Glomerular visceral epithelial cell (primary cell): ENCODE data around the gene SMIM44.
"Not testable (repeated sequence)": the region's sequence is repeated elsewhere in the genome, so short reads cannot be mapped to it uniquely, and the experiment has no call there.

Source experiments
- DNase-seq: peaks from one replicate; pipeline ENCODE4 v3.0.0-alpha.2; 2016; ENCODE audit errors: extremely low spot score

SMIM44 gene

DNA sequence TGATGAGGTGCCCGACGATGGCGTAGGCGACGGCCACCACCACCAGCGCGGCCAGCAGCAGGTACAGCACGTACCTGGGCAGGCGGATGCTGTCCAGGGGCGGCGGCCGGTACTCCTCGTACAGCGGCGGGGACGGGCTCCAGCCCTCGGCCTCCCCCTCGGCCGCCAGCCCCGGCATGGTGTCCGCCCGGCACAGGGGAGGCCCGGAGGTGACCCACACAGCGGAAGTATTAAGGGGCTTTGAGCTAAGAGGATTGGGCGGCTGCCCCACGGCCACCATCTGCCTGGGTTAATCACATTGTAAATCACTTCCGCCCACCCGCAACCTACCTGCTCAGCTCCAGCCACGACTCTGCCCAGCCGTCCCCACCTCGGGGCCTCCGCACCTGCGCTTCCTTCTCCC lies at the start of gene SMIM44:
Gene SMIM44, minus strand, starts transcription at position 216 of the 403 bp plus-strand sequence. Its CDS starts 38 bp downstream, at position 178.
- DNase-seq = no peak

GRCh38 chr19:3533033-3533432 lies 49.8 kb upstream of the SMIM44 start:
- DNase-seq = no peak

DNA sequence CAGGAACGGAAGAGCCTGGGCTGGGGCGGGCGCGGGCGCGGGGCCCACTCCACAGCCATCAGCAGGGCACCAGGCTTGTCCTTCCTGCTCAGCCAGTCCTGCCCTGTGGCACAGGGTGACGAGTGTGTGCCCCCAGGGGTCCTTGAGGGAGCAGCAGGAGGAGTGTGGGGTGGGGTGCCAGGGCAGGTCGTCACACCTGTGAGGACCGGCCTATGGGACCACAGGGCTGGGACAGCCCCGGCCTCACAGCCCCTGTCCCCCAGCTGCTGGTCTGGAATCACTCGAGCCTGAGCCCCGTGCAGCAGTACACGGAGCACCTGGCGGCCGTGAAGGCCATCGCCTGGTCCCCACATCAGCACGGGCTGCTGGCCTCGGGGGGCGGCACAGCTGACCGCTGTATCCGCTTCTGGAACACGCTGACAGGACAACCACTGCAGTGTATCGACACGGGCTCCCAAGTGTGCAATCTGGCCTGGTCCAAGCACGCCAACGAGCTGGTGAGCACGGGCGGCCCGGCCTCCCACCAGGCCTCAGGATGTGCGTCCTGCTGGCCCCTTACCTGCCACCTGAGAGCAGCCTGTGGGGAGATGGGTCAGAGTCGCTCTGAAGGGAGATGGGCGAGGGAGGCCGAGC lies 49.0 kb upstream of the SMIM44 start:
- DNase-seq = no peak

- DNase-seq = no peak
Measured at GRCh38 chr19:3531716-3532115, 48.5 kb upstream of the SMIM44 start.

DNA sequence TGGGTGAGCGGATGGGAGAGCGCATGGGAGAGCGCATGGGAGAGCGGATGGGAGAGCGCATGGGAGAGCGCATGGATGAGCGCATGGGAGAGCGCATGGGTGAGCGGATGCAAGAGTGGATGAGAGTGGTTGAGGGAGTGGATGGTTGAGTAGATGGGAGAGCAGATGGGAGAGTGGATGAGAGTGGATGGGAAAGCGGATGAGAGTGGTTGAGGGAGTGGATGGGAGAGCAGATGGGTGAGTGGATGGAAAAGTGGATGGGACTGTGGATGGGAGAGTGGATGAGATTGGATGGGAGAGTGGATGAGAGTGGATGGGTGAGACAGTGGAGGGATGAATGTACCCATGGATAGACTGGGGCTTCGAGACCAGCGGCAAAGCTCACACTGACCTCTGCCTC lies 47.1 kb upstream of the SMIM44 start:
- no peak for DNase-seq

DNA sequence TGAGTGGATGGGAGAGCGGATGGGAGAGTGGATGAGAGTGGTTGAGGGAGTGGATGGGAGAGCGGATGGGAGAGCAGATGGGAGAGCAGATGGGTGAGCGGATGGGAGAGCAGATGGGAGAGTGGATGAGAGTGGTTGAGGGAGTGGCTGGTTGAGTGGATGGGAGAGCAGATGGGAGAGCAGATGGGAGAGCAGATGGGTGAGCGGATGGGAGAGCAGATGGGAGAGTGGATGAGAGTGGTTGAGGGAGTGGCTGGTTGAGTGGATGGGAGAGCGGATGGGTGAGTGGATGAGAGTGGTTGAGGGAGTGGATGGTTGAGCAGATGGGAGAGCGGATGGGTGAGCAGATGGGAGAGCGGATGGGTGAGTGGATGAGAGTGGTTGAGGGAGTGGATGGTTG lies 46.1 kb upstream of the SMIM44 start:
- DNase-seq = not testable (repeated sequence)

DNA sequence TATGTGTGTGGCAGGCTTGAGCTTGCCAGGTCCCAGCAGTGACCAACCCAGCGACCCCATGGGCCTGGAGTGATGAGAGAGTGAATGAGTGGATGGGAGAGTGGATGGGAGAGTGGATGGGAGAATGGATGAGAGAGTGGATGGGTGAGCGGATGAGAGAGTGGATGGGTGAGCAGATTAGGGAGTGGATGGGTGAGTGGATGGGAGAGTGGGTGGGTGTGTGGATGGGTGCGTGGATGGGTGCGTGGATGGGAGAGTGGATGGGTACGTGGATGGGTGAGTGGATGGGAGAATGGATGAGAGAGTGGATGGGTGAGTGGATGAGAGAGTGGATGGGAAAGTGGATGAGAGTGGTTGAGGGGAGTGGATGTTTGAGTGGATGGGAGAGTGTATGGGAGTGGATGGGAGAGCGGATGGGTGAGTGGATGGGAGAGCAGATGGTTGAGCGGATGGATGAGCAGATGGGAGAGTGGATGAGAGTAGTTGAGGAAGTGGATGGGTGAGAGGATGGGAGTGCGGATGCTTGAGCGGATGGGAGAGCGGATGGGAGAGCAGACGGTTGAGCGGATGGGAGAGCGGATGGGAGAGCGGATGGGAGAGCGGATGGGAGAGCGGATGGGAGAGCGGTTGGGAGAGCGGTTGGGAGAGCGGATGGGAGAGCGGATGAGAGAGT lies 45.4 kb upstream of the SMIM44 start:
- DNase-seq = no peak

DNA sequence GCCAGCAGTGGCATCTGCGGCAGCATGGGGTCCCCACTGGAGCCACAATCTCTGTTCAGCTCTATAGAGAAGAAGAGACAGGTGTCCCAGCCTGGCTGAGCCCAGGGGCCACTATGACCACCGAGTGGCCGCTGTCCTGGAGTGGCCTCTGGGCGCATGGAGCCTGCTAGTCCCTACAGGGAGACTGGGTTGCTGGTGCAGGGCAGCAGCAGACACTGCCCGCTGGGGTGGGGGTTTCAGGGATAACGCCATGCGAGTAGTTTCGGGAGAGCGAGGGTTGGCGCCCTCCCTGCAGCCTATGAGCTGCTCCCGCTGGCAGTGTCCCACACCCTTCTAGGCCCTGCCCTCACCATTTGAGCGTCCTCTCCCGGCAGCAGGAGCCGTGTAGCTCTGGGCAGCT lies 44.8 kb upstream of the SMIM44 start:
- no peak for DNase-seq

DNA sequence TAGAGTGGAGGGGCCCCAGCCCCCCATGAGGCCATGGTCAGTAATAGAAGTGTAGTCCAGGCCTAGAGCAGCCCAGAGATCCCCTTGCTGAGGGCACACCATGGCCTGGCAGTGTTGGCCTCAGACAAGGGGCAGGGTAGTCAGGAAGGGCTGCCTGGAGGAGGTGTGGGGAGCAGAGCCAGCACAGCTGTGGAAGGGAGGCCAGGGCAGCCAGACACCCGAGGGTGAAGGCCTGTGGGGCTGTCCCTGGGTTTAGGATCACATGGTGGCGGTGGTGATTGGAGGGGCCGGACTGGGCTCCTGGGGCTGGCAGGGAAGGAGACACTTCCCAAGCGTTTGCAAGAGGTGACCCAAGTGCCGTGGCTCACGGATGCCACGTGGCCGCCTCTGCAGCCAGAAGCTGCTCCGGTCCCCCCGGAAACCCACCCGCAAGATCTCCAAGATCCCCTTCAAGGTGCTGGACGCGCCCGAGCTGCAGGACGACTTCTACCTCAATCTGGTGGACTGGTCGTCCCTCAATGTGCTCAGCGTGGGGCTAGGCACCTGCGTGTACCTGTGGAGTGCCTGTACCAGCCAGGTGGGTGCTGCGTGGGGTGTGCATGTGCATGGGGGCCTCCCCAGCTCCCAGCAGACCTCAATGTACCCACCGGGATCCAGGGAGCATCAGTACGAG lies 44.1 kb upstream of the SMIM44 start:
- DNase-seq = no peak

- DNase-seq = no peak
Measured at GRCh38 chr19:3526507-3527237, 43.4 kb upstream of the SMIM44 start.

- DNase-seq = no peak
Measured at GRCh38 chr19:3524904-3525451, 41.7 kb upstream of the SMIM44 start.

DNA sequence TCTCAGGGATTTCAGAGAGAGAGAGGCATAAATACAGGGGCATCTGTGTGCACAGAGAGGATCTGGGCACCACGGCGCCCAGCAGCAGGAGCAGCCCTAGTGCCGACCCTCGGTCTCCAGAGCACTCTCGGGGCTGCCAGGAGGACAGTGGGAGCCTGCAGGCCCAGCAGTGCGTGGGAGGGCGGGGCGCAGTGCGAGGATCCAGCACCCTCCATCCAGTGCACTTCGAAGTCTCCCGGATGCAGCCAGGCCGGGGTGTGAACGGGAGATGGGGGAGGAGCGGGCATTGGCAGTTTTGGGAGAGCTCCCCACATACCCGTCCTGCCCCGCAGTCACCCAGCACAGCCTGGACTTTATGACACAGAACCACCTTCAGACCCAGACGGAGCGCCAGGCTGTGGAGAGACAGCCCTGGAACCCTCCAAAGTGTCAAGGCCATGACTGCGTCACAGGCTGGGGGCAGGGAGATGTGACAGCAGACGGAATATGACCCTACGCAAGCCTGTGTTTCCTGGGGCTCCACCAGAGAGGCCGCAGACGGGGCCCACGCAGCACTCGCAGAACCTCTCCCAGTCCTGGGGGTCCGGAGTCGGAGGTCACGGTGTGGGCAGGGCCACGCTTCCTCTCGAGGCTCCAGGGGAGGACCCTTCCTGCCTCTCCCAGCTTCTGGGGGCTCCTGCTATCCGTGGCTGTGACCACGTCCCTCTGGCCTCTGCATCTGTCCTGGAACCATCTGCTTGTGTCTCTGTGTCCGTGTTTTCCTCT lies 41.0 kb upstream of the SMIM44 start:
- no peak for DNase-seq

DNA sequence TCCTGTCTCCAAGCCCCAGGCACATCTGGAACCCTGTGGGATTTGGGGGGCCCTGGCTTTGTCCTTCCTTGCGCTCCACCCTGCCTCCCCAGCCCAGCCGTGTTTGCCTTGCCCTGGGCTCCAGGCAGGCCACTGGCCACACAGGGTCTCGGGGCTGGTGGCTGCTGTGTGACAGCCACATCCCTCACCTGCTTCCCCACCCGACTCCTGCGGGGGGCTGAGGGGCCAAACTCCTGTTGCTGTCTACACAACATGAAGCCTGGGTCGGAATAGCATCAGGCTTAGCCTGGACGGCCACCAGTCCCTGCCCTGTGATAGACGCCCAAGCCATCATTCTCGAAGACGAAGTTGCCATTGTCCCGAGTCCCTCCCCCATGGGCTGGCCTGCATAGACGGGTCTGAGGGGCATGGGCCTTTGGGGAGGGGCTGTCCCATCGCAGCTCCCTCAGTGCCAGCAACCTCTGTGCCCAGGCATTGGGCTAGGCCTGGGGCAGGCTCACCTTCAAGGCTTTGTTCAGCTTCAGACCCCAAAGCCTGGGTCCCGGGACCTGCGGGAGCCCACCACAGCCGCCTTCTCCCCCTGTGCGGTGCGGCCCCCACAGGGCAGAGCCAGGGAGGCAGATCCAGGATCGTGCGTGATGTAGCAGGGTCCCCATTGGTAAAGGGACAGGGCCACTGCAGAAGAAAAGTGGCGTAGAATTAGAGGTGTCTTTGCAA lies 40.3 kb upstream of the SMIM44 start:
- DNase-seq = no peak

- no peak for DNase-seq
Measured at GRCh38 chr19:3522421-3523360, 39.5 kb upstream of the SMIM44 start.

GRCh38 chr19:3521104-3521445 lies 37.8 kb upstream of the SMIM44 start:
- DNase-seq = no peak

DNA sequence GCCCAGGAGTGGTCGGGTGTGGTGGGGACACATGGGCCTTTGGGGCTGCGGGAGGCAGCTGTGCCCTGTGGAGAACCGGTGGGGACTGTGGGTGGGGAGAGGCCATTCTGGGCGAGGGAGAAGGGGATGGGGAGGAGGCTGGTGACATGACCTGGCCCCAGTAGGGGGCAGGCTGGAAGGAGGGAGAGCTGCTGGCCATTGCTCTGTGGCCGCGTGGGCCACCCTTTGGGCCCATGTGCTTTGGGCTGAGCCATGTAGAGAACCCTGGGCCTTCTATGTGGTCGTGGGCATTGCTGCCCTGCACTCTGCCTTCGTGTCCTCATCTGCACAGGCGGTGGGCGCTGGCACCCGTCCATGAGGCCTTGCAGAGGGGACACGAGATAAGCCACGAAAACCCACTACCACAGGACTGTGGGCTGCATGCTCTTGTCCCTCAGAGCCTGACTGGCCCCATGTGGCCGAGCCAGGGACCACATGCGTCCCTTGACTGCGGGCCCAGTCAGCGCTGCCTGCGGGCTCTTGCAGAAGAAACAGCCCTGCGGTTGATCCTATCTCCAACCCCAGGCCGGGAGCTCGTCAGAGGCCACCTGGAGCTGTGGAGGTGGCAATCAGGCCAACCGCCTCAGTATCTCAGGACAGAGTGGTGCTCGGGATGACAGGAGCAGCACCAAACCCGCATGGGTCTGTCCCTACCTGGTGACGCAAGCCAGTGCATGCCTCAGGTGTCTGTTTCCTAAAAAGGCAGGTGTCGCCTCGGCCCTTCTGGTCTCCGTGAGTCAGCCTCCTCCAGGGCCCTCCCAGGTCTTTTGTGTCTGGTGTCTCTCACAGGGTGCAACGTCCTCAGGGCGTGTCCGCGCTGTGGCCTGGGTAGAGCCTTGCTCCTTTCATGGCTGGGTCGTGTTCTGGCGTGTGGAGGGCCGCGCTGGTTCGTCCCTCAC lies 37.2 kb upstream of the SMIM44 start:
- DNase-seq = no peak

DNA sequence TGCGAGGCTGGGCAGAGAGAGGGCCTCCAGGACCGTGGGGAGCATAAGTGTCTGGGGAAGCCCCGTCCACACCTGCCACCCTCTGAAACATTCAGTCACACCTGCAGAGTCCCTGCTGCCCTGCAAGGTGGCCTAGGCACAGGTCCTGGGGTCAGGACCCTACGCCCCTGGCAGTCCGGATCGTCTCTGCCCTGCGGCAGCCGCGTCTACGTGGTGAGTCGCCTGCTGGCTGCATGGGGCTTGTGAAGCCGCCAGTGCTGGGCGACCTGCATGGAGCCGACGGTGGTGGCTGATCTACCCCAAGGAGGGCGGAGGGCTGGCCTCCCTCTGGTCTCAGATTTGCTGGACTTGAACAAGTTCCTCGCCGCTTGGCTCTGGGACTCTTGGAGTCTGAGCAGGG lies 35.9 kb upstream of the SMIM44 start:
- no peak for DNase-seq

GRCh38 chr19:3518659-3519058 lies 35.4 kb upstream of the SMIM44 start:
- DNase-seq = peak; percentile 45

DNA sequence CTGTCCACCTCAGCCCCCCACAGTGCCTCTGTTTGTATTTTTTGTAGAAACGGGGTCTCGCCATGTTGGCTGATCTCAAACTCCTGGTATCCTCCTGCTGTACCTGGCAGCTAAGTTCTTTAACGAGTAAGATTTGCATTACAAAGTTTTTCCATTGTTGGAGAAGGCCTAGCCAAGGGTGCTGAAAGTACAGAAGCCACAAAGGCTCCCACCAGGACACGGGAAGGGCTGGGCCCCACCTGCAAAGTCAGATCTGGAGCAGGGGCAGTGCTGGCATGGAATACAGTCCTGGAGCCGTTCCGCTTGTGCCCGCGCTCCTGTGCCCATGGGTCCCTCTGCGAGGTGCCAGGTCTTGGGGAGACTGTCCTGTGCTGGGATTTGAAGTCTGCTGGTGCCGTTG lies 35.0 kb upstream of the SMIM44 start:
- DNase-seq = no peak
